HG03064 (cell line): ENCODE results near the gene BPIFA2.
"Not testable (repeated sequence)": the region's sequence is repeated elsewhere in the genome, so short reads cannot be mapped to it uniquely, and the experiment has no call there.

ENCODE experiments used
- ATAC-seq: cut with Tn5 transposase; IDR thresholded peaks from one replicate; pipeline ENCODE4 v1.9.1; 2021; ENCODE audit warnings: low read depth; ENCODE audit not compliant: unreplicated experiment

Gene BPIFA2, protein sequence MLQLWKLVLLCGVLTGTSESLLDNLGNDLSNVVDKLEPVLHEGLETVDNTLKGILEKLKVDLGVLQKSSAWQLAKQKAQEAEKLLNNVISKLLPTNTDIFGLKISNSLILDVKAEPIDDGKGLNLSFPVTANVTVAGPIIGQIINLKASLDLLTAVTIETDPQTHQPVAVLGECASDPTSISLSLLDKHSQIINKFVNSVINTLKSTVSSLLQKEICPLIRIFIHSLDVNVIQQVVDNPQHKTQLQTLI

DNA sequence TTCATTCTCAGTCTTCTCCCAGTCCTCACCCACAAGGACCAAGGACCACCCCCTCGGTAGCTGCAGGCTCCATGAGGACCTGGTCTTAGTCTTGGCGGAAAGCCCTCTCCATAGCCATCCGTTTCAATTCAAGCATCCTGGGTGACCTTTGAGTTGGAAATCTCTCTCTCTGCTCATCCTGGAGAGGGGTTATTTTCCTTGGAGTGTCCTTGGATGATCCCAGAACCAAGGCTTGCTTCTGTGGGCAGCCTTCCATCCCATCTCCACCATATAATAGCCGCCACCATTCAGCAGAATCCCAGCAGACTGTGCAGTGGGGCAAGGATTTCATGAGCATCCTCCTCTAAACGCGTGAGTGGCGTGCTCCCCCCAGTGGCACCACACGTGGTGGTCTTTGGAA, at the start of gene BPIFA2:
Gene BPIFA2, plus strand, starts transcription at position 301 of the 400 bp plus-strand sequence. CDS start 987 bp downstream, outside the sequence.
- no peak for ATAC-seq

DNA sequence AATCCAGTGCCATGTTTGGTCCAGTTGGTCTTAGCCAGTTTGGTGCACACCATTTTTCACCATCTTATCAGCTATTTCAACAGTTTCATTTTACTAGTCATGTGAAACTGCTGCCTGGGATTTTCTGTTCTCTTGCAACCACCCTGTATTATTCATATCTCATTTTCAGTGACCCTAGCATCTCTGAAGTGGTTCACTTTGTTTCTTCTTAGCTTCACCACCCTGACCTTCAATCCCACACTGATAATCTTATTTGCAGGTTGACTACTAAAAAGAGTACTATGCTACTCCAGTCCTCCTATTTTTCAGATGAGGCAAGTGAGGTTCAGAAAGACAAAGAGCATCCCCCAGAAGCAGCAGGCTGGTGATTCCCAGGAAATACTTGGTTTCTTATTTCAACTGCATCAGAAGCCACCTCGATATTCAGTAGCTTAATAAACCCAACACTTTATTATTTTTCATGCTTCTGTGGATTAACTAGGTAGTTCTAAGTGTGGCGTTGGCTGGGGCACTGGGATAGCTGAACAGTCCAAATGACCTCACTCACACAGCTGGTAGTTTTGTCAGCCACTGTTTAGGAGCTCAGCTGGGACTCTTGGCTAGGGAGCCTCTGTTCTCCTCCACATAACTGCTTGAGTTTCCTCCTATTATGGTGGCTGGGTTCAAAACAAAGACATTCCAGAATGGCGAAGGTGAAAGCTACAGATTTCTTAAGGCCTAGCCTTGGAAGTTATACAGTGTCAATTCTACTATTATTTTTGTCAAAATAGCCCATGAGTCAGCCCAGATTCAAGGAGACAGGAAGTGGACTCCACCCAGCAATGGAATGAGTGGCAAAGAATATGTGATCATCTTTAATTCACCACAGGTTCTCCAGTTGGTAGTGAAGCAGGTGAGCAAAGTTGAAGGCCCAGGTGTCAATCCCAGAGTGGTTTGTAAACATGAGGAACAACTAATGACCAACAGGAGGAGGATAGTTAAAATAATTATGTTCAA, 47.9 kb upstream of the BPIFA2 start:
- peak; percentile 57 for ATAC-seq

DNA sequence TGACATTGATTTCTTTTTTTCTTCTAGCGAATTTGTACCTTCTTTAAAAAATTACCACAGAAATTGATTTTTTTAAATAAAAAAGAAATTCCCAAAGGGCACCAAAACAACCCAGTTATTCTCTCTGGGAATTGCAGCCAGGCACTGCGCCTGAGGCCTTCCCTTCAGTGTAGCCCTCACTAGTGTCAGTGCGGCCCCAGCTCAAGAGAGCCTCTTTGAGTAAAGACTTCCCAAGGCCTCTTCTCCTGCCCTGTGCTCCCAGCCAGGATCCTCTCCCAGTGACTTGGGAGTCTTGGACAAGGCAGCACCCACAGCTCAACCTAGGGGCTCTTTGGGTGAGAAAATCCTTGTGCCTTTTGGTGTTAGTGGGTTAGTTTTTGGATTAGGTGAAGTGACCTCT, 47.0 kb upstream of the BPIFA2 start:
- no peak for ATAC-seq

DNA sequence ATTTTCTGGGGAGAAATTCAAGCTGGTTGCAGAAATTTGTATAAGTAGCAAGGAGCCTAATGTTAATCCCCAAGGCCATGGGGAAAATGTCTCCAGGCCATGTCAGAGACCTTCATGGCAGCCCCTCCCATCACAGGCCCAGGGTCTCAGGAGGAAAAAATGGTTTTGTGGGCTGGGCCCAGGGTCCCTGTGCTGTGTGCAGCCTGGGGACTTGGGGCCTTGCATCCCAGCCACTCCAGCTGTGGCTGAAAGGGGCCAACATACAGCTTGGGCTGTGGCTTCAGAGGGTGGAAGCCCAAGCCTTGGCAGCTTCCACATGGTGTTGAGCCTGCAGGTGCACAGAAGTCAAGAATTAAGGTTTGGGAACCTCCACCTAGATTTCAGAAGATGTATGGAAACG, 45.7 kb upstream of the BPIFA2 start:
- ATAC-seq = not testable (repeated sequence)

DNA sequence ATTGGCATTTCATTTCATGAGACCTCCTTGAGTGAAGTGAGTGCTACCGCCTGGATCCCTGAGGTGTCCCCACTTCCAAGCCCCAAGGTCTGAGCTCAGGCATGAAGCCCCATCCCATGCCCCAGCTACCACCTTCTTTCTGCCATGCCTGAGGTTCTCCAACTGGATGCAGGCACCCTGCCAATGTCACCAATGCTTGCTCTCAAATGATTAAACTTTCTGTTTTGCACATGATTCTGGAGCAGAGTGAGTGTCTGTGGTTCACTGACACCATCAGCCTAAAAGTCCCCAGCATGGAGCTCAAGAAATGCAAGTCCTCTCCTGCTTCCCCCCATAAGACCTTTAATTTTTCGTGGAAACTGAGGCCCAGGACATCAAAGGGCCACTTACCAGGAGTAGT, 43.7 kb upstream of the BPIFA2 start:
- ATAC-seq = no peak

DNA sequence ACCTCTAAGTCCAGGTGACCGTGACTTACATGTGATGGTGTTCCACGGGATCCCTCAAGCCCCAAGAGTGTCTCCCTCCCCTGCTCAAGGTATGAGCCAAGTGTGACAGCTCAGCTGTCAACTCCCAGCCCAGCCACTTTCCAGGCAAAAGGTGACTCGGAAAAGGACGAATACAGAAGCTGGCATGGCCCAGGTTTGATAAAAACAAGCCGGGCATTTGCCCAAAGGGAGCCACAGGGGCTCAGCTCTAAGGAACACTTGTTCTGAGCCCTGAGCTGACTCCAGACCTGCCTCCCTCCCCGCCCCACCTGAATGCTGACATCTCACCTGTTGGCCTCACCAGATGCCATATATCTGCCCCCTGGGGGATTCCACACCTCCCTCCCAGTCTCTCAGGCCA, 43.0 kb upstream of the BPIFA2 start:
- ATAC-seq = no peak

DNA sequence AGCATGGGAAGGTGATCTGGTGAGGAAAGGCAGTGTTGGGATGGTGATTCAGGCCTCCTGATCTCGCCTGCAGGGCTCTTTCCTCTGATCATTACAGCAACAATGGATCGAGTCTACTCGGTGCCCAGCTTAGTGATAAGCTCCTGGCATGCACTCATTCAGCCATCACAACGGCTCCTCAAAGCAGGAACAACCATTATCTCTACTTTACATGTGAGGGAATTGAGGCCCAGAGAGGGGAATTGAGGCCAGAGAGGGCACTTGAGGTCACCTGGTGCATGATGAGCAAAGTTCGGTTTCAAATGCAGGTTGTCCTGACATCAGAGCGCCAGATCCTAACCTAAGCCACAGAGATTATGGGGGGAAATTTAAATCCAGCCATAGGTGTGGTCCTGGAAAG, 42.0 kb upstream of the BPIFA2 start:
- no peak for ATAC-seq

DNA sequence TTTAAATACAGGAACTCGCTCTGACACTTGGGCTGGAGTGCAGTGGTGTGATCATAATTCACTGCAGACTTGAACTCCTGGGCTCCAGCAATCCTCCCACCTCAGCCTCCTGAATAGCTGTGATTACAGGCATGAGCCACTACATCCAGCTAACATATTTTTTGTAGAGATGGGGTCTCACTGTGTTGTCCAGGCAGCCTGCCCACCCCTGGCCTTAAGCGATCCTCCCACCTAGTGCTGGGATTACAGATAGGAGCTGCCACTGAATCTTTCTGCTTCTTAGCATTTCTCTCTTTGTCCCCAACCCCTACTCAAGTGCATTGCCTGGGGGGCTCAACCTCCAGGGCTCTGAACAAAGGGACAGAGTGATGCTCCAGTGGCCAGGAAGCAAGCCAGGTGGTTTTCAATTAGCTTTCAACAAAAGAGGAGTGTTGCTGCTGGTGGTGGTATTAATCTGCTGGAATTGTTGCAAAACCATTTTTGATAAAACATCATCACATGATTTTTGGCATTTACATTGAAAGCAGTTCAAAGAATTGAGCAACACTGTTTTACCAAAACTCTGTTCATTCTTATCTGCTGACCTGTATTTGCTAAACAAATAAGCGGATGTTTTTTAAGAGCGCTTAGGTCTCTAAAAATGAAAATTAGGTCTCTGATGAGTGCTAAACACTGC, 40.4 kb upstream of the BPIFA2 start:
- no peak for ATAC-seq

DNA sequence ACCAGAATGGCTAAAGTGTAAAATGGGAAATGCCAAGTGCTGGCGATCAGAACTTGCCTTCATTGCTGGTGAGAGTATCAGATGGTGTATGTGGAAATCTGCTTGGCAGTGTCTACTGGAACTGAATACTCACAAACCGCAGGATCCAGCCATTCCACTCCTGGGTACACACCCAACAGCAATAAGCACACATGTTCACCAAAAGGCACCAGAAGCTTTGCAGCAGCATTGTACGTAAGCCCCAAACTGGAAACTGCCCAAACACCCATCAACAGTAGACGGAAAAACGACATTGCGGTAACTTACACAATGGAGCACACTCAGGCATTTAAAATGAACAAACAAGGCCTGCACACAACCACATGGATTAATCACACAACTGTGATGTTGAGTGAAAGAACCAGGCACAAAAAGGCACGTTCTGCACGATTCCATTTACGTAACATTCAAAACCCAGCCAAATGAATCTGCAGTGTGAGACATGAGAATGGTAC, 37.3 kb upstream of the BPIFA2 start:
- ATAC-seq = no peak

DNA sequence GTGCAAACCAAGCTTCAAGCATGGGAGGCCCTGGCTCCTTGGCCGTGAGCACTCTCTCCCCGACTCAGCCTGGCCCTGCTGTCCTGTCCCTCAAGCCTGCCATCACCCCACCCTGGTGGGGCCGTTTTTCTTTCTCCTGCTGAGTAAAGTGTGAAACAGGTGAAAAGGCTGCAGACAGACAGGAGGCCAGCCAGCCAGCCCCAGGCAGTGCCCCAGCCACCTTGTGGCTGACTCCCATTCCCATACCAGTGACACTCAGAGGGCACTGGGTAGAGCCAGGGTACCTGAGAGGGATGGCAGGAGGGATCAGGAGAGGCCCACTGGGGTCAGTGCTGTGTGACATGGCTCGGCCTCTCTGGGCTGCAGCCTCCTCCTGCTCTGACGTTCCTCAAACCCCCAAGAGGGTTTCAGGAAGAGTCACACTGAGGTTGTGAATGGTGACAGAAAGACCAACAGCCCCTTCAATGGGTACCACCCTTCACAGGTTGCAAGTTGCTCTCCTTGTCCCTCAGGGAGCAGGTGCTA, 35.9 kb upstream of the BPIFA2 start:
- no peak for ATAC-seq

DNA sequence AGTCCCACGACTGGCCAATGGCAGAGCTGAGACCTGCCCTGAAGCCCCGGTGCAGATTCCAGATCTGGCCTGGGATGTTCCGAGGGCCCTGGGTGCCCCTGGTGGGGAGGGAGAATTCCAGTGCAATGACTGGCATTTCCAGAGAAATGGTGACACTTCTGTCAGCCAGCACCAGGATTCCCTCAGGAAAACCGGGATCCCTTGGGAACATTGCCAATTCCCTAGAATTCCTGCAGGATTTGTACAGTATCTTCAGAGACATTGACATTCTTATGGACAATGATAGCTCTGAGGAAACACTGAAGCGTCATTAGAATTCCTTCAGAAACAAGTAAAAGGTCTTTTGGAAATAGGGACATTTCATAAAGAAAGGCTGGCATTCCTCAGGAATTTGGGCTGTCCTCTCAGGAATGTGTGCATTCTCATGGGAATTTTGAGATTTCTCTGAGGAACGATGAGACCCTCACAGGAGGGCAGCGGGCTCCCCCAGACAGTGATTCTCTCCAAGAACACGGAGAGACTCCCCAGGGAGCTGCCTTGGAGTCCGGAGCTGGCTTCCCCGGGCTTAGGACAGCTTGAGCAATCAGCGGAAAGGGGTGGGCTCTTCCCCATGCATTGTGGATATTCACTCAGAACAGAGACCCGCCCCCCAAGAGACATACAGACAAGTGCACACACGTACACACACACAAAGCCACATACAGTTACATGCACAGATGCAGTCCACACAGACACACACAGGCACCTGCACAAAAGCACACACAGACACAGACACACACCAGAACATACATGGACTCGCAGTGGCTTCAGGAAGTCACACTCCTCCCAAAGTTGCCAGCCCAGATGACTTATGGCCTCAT, 35.2 kb upstream of the BPIFA2 start:
- no peak for ATAC-seq

DNA sequence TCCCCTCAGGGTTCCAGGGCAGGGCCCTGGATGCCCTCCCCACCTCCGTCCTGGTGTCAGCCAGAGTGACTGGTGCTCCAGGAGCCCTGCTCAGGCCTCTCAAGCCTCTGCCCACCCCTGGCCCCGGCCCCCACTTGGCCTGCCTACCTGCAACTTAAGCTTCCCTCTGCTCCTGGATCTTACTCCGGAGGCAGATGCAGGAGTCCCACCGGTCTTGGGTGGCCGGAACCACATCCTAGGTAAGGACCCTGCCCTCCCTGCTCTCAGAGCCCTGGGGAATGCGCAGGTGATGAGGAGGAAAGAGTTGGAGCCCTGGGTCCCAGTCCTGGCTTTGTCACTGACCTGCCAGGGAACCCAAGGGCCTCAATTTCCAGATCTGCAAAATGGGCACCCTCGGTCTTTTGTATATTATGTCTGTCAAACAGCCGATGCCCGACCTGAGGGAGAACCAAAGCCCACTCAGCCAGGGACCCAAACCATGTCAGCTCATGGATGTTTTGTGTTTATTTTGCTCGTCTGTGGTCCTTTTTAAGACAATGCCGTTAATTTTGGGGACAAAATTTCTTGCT, 34.5 kb upstream of the BPIFA2 start:
- no peak for ATAC-seq

DNA sequence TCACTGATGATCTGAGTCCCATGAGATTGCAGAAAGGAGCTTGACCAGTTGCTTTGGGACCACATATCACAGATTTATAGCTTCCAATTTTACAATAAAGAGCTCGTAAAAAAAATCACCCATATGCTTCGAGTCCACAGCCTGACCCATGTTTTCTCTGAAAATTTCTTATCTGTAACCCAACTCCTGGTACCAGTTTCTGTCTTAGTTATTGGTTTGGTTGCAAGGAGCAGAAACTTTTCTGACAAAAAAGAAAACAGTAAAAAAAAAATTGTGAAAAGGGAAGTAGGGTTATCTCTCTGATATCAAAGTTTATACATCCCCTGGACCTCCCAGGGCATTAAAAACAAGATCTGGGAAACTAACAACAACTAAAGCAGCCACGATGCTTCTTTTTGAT, 30.8 kb upstream of the BPIFA2 start:
- ATAC-seq = no peak

DNA sequence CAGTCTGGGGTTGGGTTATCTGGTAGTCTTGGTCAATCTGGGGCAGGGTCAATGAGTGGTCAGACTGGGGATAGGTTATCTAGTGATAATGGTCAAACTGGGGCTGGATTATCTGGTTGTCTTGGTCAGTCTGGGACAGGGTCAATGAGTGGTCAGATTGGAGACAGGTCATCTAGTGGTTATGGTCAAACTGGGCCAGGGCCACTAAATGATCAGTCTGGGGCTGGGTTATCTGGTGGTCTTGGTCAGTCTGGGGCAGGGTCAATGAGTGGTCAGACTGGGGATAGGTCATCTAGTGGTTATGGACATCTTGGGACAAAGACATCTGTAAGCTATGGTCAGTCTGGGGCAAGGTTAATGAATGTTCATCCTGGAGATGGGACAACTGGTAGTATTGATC, 28.5 kb upstream of the BPIFA2 start:
- ATAC-seq = no peak

DNA sequence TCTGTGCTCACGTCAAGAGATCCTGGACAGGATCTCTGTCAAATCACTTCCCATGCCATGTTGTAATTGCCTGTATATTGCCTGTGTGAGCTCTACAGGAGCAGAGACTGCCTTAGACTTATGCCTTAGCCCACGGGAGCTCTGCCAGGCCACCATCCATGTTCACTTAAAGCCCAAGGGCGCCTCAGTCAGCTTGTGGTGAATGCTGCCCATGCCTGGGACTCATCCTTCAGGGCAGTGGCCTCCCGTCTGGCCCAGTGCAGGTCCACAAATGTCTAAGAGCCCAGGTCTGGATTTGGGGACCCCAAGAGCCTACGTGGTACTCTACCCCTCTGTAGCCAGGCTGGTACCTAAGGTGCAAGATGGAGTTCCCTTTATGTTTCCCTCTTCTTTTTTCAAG, 22.4 kb upstream of the BPIFA2 start:
- ATAC-seq = no peak

DNA sequence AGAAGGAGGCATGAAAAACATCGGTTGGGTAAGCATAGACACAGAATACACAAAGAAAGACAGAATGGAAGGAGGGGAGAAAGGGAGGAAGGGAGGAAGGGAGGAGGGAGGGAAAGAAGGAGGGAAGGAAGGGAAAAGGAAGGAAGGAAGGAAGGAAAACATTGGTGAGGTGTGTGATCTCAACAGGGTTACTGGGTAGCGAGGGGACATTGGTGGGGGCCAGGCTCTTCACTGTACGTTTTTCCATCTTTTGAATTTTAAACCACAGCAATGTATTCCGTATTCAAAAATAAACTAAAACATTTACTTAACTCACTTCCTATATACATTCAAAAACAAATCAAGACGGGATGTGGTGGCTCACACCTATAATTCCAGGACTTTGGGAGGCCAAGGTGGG, 20.7 kb upstream of the BPIFA2 start:
- ATAC-seq = no peak

DNA sequence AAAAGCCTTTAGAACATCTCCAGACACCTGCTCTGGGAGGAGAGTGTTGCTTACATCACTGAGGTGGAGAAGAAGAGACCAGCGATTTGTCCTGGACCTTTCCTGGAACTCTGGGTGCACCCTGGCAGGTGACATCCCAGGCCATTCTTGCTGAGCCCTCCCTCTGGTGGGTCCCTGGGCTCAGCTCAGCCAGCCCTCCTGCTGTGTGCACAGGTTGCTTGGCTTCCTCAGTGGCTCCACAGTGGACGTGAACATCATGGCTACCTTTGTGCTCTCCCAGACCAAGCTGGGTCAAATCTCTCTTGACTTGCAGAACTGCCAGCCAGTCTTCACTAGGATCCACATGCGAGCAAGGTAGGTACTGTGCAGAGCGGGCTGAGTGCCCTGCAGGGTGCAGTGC, 19.9 kb upstream of the BPIFA2 start:
- no peak for ATAC-seq

DNA sequence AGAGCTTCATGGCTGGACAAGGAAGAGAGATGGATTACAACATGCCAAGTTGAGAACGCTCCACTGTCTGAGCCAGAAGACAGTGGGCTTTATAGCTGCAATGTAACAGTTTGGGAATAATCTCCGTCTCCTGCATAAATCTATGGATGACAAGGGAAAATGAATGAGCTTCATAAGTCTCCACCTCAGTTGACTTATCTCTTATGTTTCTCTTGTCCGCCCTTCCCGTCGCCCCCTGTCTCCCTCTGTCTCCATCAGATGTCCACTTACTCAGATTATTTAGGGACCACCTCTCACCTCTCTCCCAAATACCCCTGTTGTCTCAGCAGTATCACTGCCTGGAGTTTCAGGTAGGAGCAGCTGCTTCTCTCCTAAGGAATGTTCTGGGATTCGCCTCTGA, 13.7 kb upstream of the BPIFA2 start:
- ATAC-seq = no peak

DNA sequence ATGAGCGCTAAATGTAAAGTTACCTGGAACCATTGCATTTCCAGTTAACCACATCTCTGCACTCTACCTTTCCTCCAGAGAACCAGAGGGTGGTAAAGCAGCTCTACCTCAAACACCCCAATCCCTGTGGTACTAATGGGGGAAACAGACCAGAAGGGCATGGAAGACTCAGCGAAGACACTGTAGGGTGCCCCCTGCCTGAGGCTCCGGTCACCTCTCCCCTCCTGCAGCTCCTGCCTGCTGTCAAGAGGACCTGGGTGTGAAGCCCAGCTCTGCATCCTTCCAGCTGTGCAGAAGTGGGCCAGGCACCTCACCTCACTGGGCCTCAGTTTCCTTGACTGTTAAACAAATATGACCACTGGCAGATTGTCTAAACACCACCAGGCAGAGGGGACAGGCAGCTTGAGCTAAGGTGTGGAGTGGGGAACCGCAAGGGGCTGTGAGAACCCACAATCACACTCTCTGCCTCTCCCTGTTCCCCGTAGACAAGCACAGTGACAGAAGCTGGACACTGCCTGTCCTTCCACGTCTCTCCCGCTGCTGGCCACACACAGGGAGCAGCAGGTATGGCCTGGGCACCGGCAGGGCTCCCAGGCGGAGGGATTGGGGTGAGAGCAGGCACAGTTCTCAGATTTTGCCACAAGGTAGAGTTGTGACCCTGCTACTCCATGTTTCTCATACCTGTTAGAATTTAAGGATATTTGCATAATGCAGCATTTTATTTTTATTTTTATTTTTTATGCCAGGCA, 9.1 kb upstream of the BPIFA2 start:
- no peak for ATAC-seq
